ENCODE data around the gene E2F2. TPM values are rescaled to one million over a fixed set of nuclear protein-coding genes. Genes with fewer than 3 reads are reported as not detected.
A peak's percentile ranks its signal among the peaks of the same experiment; 100 is the strongest.

E2F2 gene
- total and polyA plus RNA-seq, 2 of the 13 experiments (the other 11 are each of a cell fraction or from before 2014, with no cell fraction given), result 0.65 to 6.6 TPM

DNA sequence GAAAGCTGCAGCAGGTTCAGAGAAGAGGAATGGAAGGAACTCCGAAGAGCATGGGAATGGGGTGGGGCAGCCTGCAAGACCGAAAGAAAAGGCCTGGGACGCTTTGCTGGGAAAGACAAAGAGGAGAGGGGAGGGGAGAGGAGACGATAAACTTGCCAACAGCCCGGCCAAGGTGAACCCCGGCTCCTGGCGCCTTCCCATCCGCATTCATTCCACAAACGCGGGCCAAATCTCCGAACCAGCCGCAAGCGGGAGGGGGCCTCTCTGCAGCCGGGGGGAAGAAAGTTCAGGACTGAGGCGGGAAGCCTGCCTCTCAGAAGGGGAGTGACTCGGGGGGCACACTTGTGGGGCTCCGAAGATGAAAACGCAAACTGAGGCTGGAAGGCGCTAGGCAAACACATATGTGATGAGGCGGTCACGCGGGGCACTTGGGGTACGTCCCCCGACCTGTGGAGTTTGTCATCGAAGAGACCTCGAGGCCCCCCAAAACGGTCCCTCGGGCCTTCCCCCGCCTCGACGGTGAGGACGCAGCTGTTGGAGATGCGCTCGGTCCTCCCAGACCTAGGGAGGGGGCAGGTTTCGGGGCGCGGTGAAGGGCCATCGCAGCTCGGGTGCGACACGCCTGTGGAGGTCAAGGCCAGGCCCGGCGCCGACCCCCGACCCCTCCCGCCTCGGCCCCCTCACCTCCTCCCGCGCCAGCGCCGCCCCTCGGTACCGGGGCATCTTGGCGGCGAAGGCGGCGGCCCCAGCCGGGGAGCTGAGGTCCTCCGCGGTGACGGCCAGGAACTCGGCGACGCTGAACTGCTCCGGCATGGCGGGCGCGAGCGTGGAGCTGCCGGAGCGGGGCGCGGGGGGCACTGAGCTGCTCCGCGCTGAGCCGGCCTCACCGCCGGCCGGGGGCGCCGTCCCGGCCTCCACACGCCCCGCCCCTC, 47.4 kb downstream of the E2F2 start, which contains the start of gene ASAP3 (continued):
- TF ChIP-seq, protein P1, sequence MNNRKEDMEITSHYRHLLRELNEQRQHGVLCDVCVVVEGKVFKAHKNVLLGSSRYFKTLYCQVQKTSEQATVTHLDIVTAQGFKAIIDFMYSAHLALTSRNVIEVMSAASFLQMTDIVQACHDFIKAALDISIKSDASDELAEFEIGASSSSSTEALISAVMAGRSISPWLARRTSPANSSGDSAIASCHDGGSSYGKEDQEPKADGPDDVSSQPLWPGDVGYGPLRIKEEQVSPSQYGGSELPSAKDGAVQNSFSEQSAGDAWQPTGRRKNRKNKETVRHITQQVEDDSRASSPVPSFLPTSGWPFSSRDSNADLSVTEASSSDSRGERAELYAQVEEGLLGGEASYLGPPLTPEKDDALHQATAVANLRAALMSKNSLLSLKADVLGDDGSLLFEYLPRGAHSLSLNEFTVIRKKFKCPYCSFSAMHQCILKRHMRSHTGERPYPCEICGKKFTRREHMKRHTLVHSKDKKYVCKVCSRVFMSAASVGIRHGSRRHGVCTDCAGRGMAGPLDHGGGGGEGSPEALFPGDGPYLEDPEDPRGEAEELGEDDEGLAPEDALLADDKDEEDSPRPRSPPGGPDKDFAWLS (CRISPR knock-in tag; IDR thresholded peaks at IDR 0.05; ENCODE audit: borderline replicate concordance), result 0 out of 2 replicates have a peak, but pooled peaks have one; percentile 26
- TF ChIP-seq, protein P2, sequence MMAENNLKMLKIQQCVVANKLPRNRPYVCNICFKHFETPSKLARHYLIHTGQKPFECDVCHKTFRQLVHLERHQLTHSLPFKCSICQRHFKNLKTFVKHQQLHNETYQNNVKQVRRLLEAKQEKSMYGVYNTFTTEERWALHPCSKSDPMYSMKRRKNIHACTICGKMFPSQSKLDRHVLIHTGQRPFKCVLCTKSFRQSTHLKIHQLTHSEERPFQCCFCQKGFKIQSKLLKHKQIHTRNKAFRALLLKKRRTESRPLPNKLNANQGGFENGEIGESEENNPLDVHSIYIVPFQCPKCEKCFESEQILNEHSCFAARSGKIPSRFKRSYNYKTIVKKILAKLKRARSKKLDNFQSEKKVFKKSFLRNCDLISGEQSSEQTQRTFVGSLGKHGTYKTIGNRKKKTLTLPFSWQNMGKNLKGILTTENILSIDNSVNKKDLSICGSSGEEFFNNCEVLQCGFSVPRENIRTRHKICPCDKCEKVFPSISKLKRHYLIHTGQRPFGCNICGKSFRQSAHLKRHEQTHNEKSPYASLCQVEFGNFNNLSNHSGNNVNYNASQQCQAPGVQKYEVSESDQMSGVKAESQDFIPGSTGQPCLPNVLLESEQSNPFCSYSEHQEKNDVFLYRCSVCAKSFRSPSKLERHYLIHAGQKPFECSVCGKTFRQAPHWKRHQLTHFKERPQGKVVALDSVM (CRISPR knock-in tag; IDR thresholded peaks at IDR 0.05), result 0 out of 2 replicates have a peak, but pooled peaks have one; percentile 37
- no peak for TF ChIP-seq SETDB1 (CRISPR knock-in tag; IDR thresholded peaks at IDR 0.05; ENCODE audit: borderline replicate concordance)
- TF ChIP-seq ZNF263 (CRISPR knock-in tag; IDR thresholded peaks at IDR 0.05), result 0 out of 2 replicates have a peak, but pooled peaks have one; percentile 27
- TF ChIP-seq FOXJ3 (CRISPR knock-in tag; IDR thresholded peaks at IDR 0.05; ENCODE audit: borderline replicate concordance), result no peak
- TF ChIP-seq ZNF274 (CRISPR knock-in tag; IDR thresholded peaks at IDR 0.05), result no peak
- no peak for TF ChIP-seq ZNF446 (CRISPR knock-in tag; IDR thresholded peaks at IDR 0.05)
- TF ChIP-seq, protein P3, sequence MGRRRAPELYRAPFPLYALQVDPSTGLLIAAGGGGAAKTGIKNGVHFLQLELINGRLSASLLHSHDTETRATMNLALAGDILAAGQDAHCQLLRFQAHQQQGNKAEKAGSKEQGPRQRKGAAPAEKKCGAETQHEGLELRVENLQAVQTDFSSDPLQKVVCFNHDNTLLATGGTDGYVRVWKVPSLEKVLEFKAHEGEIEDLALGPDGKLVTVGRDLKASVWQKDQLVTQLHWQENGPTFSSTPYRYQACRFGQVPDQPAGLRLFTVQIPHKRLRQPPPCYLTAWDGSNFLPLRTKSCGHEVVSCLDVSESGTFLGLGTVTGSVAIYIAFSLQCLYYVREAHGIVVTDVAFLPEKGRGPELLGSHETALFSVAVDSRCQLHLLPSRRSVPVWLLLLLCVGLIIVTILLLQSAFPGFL (CRISPR knock-in tag; IDR thresholded peaks at IDR 0.05), result 0 out of 2 replicates have a peak, but pooled peaks have one; percentile 31
- peak; percentile 58 for TF ChIP-seq GABPB1 (CRISPR knock-in tag; IDR thresholded peaks at IDR 0.05)
- TF ChIP-seq MED1 (CRISPR knock-in tag; IDR thresholded peaks at IDR 0.05), result no peak
- TF ChIP-seq ZFX (CRISPR knock-in tag; IDR thresholded peaks at IDR 0.05; ENCODE audit: low read depth), result peak; percentile 65
- TF ChIP-seq ZSCAN29 (CRISPR knock-in tag; conservative IDR thresholded peaks at IDR 0.05), result 0 out of 2 replicates have a peak, but pooled peaks have one; percentile 38
- TF ChIP-seq ZSCAN20 (CRISPR knock-in tag; IDR thresholded peaks at IDR 0.05; ENCODE audit: borderline replicate concordance), result no peak
- 0 out of 2 replicates have a peak, but pooled peaks have one; percentile 47 for TF ChIP-seq ZNF430 (CRISPR knock-in tag; IDR thresholded peaks at IDR 0.05)
- no peak for TF ChIP-seq ZNF616 (CRISPR knock-in tag; IDR thresholded peaks at IDR 0.05; ENCODE audit: low read depth)
- TF ChIP-seq ZNF546 (CRISPR knock-in tag; conservative IDR thresholded peaks at IDR 0.05), result no peak
- TF ChIP-seq ZNF224 (CRISPR knock-in tag; IDR thresholded peaks at IDR 0.05), result 0 out of 2 replicates have a peak, but pooled peaks have one; percentile 36
- 0 out of 2 replicates have a peak, but pooled peaks have one; percentile 44 for TF ChIP-seq ZNF205 (CRISPR knock-in tag; IDR thresholded peaks at IDR 0.05)
- TF ChIP-seq CCDC6 (CRISPR knock-in tag; IDR thresholded peaks at IDR 0.05), result 0 out of 2 replicates have a peak, but pooled peaks have one; percentile 18
- peak; percentile 41 for TF ChIP-seq ZNF563 (CRISPR knock-in tag; IDR thresholded peaks at IDR 0.05)
- TF ChIP-seq HNRNPK (IDR thresholded peaks at IDR 0.05; ENCODE audit: low read depth, low read length, poor library complexity, severe bottlenecking), result peak; percentile 17
- TF ChIP-seq ZNF12 (CRISPR knock-in tag; IDR thresholded peaks at IDR 0.05), result no peak
- TF ChIP-seq BRD4 (CRISPR knock-in tag; IDR thresholded peaks at IDR 0.05), result peak; percentile 13; the same call in 1 of the 2 replicates
- peak in 1 of 2 experiments; percentile 53; a peak in 1 of 4 replicates for TF ChIP-seq KLF16 (CRISPR knock-in tag; IDR thresholded peaks at IDR 0.05)
- TF ChIP-seq POLR2A (IDR thresholded peaks at IDR 0.05; ENCODE audit: insufficient read depth in 1 of 2, low read depth in 2 of 2, low read length in 2 of 2), result peak; percentile 61 to 81

Measured in HepG2 (cell line).